ENCODE measurements around the gene CLDN14. TPM values are rescaled to one million over a fixed set of nuclear protein-coding genes. Genes with fewer than 3 reads are reported as not detected.

CLDN14 gene, protein sequence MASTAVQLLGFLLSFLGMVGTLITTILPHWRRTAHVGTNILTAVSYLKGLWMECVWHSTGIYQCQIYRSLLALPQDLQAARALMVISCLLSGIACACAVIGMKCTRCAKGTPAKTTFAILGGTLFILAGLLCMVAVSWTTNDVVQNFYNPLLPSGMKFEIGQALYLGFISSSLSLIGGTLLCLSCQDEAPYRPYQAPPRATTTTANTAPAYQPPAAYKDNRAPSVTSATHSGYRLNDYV
- total RNA-seq (2021): not detected in 2 replicates
- long read RNA-seq: 0 reads

GRCh38 chr21:36479415-36480402 is at the start of gene CLDN14:
CLDN14 (minus strand) TSS chr21:36480122; CDS start chr21:36461695, 18,427 bp downstream.
- Histone ChIP-seq H3K27me3 (ENCODE audit: insufficient read depth, low read length) (no peaks in the 10 kb centered on the region), H2BK120ac (ENCODE audit: low read depth, low read length, poor library complexity, severe bottlenecking) (no peak within 1 kb of the TSS), H4K20me1 (ENCODE audit: control insufficient read depth, insufficient read depth, insufficient read length) (no peaks in the 10 kb centered on the region), H4K8ac (replicated peaks; ENCODE audit: insufficient read length, low read depth, low read length) (no peak within 1 kb of the TSS), H3K79me2 (ENCODE audit: insufficient read depth, low read length) (no peaks in the 10 kb centered on the region), H3K27ac (ENCODE audit: insufficient read length, low read depth, low read length) (no peak within 1 kb of the TSS), H3K23me2 (ENCODE audit: insufficient read length, low read depth, low read length, poor library complexity, severe bottlenecking) (no peaks in the 10 kb centered on the region), H2AFZ (ENCODE audit: low read length) (no peak within 1 kb of the TSS), H3K14ac (ENCODE audit: insufficient read depth, low read length) (no peak within 1 kb of the TSS), H4K91ac (ENCODE audit: insufficient read length, low read depth, low read length) (no peak within 1 kb of the TSS), H3K79me1 (ENCODE audit: insufficient read depth, low read depth, low read length, poor library complexity, severe bottlenecking) (no peaks in the 10 kb centered on the region), H3K4me2 (ENCODE audit: insufficient read depth, insufficient read length, low read length) (no peak within 1 kb of the TSS), H2BK20ac (ENCODE audit: low read depth, low read length, poor library complexity, severe bottlenecking) (no peak within 1 kb of the TSS), H3K9ac (ENCODE audit: extremely low read depth, insufficient read length, low read length) (no peak within 1 kb of the TSS), H3K56ac (ENCODE audit: insufficient read length, low read depth, low read length) (no peak within 1 kb of the TSS), H2BK15ac (ENCODE audit: low read depth, low read length) (no peak within 1 kb of the TSS), H3K9me3 (ENCODE audit: control insufficient read depth, low read depth, low read length) (no peaks in the 10 kb centered on the region), H2AK5ac (ENCODE audit: insufficient read length, low read length) (no peak within 1 kb of the TSS), H3K4ac (ENCODE audit: low read depth, low read length) (no peak within 1 kb of the TSS), H3T11ph (ENCODE audit: low read length) (no peak within 1 kb of the TSS), H2BK12ac (ENCODE audit: insufficient read length, low read depth, low read length) (no peak within 1 kb of the TSS), H4K5ac (ENCODE audit: insufficient read length, low read depth, low read length) (no peak within 1 kb of the TSS), H3K4me1 (ENCODE audit: insufficient read depth, low read length) (no peaks in the 10 kb centered on the region), H3K18ac (ENCODE audit: insufficient read length, low read depth, low read length) (no peak within 1 kb of the TSS), H2BK5ac (ENCODE audit: insufficient read length, low read length) (no peak within 1 kb of the TSS), H3K23ac (ENCODE audit: insufficient read length, low read depth, low read length) (no peak within 1 kb of the TSS)
- Mint-ChIP-seq H3K27ac (no peak within 1 kb of the TSS), H3K4me1 (peaks cover 5 to 6% of the 10 kb centered on the region in 2 experiments), H3K4me3 (no peak within 1 kb of the TSS), H3K9me3 (no peaks in the 10 kb centered on the region), H3K27me3 (ENCODE audit: low read depth) (peaks cover 3% of the 10 kb centered on the region), H3K36me3 (ENCODE audit: insufficient read depth in 1 of 3, low read depth in 3 of 3) (no peaks in the 10 kb centered on the region)
- no CpG with 5 or more reads among the region's 25 CpGs for WGBS (ENCODE audit: extremely low coverage, insufficient read length, low lambda C conversion rate)
- no peak for DNase-seq
- no peak for TF ChIP-seq CTCF (conservative IDR thresholded peaks at IDR 0.05)

All from H9 (cell line).